Superior temporal gyrus (tissue), 1 donor: ENCODE measurements around the gene ZNF226.
"Not testable (repeated sequence)": the region's sequence is repeated elsewhere in the genome, so short reads cannot be mapped to it uniquely, and the experiment has no call there.

ENCODE experiments used
- DNase-seq: peaks from one replicate; pipeline ENCODE4 v3.0.0-alpha.2; 2016; ENCODE audit errors: extremely low spot score

ZNF226 gene

DNA sequence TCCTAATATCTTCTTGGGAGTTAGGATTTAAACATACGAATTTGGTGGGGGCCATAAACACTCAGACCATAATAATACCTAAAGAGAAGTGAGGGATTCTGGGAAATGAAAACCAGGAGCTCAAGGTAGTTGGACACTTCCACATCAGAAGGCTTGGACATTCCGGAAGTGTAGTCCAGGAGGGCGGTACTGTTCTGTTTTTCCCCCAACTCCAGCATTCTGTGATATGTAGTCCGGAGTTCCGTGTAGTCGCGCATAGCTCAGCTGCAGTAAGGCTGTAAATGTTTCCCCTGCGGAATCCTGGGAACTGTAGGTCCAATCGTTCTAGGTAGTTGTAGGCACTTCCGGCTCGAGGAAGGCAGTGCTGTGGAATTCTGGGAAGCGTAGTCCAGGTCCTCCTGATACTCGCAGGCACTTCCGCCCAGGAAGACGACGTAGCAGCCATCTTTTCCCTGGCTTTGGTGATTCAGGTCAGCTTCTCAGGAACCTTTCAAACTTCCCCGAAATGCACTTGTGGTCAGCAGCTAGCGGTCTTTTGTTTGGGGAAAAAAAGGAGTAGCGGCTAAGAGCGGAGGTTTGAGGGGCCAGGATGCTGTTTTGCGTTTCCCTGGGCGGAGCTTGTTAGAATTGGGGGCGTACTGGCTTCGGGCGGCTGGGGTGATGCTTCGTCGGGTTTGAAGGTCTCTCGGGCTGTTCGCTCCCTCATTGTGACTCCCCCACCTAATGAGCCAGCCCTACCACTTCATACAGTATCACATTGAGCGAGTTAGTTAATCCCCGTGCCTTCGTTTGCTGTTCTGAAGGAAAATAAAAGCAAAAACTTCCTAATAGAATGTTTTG lies at the start of gene ZNF226:
Gene ZNF226, plus strand, starts transcription at position 428 of the 840 bp plus-strand sequence. CDS start 4,981 bp downstream, outside the sequence.
- DNase-seq, result peak; percentile 100

DNA sequence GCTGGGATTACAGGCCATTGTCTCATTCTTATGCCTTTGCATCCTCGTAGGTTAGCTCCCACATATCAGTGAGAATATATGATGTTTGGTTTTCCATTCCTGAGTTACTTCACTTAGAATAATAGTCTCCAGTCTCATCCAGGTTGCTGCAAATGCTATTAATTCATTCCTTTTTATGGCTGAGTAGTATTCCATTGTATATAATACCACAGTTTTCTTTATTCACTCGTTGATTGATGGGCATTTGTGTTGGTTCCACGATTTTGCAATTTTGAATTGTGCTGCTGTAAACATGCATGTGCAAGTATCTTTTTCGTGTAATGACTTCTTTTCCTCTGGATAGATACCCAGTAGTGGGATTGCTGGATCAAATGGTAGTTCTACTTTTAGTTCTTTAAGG lies 43.7 kb upstream of the ZNF226 start:
- DNase-seq, result not testable (repeated sequence)

DNA sequence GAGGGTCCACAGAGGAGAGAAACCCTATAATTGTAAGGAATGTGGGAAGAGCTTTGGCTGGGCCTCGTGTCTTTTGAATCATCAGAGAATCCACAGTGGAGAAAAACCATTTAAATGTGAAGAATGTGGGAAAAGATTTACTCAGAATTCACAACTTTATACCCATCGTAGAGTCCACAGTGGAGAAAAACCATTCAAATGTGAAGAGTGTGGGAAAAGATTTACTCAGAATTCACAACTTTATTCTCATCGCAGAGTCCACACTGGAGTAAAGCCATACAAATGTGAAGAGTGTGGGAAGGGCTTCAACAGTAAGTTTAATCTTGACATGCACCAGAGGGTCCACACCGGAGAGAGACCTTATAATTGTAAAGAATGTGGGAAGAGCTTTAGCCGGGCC lies 32.9 kb upstream of the ZNF226 start:
- no peak for DNase-seq

DNA sequence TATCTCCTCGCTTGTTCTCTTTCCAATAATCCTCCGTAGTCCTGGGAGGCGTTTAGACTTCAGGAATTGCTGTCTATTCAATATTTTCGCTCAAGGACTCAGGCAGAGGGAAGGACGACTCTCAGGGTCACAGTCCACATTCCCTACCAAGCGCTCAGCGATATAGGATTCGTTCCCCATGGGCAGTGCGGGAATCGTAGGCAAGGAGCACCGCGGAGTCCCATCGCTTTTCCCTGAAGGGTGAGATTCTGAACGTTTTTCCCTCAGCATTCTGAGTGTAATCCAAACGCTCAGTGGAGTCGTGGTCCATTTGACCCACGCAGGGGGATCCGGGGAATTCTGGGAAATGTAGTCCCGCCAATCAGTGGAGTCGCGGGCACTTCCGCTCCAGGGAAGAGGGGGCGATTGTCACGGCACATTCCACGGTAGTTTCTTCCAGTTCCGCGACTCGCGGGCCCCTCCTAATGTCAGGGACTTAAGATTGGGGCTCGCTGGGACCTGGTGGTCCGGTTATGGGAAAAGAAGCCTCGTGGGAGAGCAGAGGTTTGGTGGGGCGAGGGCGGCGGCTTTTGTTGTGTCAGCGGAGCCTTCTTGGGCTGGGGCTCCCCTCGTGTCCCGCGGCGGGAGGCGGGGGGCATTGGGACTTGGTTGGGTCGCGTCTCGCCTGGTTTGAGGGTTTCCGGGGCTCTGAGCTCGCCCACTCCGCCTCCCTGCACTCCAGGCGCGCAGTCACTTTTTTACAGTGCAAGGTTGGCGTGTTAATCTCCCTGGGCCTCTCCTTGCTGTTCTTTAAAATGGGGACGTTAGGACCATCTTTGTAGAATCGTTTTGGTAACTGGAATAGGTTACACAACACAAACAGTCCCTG lies 23.5 kb upstream of the ZNF226 start, which contains the start of gene ZNF234:
Gene ZNF234, plus strand, starts transcription at position 364 of the 868 bp plus-strand sequence. CDS start 3,079 bp downstream, outside the sequence.
- peak; percentile 98 for DNase-seq

DNA sequence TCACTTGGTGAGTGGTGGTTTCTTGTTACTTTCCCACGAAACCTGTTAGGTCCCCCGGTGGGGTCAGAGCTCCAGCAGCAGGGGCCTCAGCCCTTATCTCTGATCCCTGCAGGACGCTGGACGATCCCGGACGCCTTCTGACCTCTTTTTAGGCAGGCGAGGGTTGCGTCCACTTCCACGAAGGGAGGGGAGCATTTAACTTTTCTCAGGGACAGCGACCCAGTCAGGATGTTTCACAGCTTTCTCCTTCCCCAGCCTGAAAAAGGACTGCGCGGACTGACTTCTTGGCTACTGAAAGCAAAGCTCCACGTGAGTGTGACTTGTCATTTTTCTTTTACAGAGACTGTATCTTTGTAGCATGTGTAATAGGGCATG lies 22.9 kb upstream of the ZNF226 start:
- DNase-seq, result no peak

DNA sequence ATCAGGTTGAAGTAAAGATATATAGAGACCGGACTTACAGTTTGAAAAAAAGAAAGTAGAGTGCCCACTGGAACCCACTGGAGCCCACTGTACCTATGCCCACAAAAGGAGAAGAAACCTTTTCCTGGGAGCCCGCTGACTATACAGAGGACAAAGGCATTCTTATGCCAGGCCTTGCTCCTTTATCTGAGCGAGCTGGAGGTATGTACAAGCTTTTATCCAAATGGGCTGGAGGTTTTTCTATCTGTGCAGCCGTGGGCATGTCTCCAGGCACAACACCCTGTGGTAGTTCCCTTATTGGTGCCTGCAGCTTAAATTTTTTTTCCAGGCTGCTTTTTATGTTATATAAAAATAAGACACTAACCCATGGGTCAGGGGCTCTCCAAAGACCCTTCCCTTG lies 15.1 kb upstream of the ZNF226 start:
- DNase-seq, result no peak

DNA sequence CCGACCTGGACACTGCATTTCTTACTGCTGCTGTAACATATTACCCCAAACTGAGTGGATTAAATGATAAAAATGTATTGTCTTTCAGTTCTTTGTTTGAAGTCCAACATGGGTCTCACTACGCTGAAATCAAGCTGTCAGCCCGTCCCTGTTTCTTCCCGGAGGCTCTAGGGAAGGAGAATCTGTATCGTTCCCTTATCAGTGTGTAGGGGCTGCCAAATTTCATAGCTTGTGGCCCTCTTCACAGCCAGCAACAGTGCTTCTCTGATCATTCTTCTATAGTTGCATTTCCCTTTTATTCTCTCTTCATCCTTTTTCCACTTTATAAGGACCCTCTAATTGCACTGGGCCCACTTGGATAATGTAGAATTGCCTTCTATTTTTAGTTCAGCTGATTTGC lies 13.4 kb upstream of the ZNF226 start:
- DNase-seq, result no peak

DNA sequence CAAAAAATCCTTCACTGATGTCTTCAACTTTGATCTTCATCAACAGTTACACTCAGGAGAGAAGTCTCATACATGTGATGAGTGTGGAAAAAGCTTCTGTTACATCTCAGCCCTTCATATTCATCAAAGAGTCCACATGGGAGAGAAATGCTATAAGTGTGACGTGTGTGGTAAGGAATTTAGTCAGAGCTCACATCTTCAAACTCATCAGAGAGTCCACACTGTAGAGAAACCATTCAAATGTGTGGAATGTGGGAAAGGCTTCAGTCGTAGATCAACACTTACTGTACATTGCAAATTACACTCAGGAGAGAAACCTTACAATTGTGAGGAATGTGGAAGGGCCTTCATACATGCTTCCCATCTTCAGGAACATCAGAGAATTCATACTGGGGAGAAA lies 8.4 kb upstream of the ZNF226 start:
- no peak for DNase-seq

DNA sequence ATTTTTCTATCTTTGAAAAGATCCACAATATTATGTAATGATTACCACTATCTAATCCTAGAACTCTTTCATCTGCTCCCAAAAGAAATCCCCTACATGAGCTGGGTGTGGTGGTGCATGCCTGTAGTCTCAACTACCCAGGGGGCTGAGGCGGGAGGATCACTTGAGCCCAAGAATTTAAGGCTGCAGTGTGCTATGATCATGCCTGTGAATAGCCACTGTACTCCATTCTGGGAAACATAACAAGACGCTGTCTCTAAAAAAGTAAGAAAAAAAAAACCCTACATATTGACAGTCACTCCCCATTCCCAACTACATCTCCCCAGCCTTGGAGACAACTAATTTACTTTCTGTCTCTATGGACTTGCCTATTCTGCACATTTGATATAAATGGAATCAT lies 1.1 kb upstream of the ZNF226 start:
- DNase-seq, result no peak

DNA sequence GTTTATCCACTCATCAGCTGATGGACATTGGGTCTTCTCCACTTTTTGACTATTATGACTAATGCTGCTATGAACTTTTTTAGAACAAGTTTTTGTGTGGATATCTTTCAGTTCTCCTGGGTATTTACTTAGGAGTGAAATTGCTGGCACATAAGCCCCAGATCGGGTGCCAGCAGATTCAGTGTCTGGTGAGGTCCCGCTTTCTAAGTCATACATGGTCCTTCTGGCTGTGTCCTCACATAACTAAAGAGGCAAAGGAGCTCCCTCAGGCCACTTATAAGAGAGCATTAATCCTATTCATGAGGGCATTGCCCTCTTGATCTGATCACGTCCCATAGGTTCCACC lies 600 bp upstream of the ZNF226 start:
- peak; percentile 8 for DNase-seq

DNA sequence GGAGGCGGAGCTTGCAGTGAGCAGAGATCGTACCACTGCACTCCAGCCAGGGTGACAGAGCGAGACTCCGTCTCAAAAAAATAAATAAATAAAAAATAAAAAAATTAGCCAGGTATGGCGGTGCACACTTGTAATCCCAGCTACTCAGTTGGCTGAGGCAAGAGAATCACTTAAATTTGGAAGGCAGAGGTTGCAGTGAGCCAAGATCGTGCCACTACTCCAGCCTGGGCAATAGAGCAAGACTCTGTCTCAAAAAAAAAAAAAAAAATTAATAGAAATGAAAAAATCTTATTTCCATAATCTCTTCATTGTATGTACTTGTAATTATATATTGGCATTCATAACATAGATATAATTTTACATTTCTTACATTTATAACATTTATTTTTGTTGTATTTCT lies 5.8 kb downstream of the ZNF226 start:
- DNase-seq, result not testable (repeated sequence)

DNA sequence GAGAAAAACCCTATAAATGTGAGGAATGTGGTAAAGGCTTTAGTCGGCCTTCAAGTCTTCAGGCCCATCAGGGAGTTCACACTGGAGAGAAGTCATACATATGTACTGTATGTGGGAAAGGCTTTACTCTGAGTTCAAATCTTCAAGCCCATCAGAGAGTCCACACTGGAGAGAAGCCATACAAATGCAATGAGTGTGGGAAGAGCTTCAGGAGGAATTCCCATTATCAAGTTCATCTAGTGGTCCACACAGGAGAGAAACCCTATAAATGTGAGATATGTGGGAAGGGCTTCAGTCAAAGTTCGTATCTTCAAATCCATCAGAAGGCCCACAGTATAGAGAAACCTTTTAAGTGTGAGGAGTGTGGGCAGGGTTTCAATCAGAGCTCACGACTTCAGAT lies 11.7 kb downstream of the ZNF226 start:
- no peak for DNase-seq

DNA sequence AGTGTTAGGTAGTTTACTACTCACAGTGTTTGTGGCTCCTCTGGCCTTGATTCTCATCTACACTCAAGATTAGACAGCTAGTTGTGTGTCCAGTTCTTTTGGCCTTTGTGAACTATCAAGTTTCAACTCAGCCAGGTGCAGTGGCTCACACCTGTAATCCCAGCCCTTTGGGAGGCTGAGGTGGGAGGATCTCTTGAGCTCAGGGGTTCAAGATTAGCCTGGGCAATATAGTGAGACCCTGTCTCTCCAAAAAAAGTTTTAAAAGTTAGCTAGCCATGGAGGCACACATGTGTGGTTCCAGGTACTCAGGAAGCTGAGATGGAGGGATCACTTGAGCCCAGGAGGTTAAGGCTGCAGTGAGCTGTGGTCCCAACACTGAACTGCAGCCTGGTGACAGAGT lies 16.1 kb downstream of the ZNF226 start:
- DNase-seq, result no peak

DNA sequence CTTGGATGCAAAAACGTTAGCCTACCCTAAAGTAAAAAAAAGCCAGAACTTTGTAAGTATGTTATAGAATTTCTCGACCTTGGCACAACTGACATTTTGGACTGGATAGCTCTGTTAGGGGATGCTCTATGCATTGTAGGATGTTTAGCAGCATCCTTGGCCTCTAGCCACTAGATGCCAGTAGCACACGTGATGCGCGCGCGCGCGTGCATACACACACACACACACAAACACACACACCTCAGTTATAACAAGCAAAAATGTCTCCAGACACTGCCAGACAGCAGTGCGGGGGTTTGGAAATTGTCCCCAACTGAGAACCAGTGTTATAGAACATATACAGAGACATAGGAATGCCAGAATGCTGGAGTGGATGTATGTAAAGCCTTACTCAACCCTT lies 17.2 kb downstream of the ZNF226 start:
- DNase-seq, result no peak

DNA sequence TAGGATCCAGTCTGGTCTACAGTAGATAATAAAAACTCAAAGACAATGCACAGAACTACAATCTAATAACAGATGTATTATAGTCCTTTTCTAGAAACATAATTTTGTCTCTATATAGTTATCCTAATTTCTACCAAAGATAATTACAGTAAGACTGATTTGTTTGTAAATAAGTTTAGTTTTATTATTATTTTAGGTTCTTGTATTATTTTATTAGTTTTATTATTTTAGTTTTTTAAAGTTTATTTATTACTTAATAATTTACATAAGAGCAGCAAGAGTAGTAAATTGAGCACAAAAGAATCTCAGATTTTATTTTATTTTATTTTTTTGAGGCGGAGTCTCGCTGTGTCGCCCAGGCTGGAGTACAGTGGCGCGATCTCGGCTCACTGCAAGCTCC lies 25.1 kb downstream of the ZNF226 start:
- no peak for DNase-seq

DNA sequence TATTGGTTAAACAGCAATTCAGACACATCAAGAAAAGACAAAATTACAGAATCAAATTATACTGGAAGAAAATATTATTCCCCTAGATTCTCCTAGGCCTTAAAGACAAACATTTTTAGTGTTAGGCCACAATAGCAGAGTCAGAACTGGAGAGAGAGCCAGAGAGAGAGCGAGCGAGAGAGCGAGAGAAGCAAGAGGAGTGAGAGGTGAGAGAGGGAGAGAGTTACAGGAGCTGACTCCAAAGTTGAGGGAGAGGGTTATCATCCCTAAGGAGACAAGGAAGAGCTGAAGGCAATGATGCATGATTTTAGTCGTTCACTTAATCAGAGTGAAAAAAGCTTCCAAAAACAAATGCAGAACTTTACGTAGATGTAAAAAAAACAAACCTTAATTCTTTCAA lies 27.2 kb downstream of the ZNF226 start:
- no peak for DNase-seq

DNA sequence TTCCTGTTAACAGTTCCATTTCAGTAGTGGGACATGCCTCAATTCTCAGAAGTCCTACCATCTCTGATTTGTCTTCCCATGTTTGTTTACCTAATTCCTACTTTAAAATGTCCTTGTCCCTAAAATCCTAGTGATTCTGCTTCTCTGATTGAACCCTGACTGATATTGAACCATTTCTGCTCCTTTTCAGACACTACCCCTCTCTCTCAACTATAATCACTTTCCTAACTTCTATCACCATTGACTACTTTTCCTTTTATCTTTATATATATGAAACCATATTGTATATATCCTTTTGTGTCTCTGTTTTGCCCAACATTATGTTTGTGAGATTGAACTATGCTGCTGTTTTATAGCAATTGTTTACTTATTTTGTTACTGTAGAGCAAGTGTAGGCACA lies 31.9 kb downstream of the ZNF226 start:
- no peak for DNase-seq

DNA sequence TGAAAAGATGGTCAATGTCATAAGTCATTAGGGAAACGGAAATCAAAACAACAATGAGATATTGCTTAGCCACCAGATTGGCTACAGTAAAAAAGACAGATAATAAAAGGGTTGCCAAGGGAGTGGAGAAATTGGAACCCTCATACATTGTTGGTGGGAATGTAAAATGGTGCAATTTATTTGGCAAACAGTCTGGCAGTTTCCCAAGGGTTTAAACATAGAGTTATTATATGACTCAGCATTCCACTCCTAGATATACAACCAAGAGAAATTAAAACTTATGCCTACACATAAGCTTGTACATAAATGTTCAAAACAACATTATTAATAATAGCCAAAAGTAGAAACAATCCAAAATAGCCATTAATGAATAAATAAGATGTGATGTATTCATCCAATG lies 37.6 kb downstream of the ZNF226 start:
- no peak for DNase-seq

DNA sequence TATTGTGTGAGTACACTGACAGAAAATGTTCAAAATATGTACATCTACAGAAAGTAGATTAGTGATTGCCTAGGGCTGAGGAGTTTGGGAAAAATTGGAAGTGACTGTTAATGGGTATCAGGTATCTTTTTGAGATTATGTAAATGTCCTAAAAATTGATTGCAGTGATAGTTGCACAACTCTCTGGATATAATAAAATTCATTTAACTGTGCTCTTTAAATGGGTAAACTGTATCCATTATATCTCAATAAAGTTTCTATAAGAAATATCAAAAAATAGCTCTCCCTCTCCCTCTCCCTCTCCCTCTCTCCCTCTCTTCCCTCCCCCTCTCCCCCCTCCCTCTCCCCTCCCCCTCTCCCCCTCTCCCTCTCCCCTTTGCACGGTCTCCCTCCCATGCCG lies 38.1 kb downstream of the ZNF226 start:
- no peak for DNase-seq

DNA sequence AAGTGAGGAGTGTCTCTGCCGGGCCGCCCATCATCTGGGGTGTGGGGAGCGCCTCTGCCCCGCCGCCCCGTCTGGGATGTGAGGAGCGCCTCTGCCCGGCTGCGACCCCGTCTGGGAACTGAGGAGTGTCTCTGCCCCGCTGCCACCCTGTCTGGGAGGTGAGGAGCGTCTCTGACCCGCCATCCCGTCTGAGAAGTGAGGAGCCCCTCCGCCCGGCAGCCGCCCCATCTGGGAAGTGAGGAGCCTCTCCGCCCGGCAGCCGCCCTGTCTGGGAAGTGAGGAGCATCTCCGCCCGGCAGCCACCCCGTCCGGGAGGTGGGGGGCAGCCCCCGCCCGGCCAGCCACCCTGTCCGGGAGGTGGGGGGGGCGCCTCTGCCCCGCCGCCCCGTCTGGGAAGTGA lies 39.0 kb downstream of the ZNF226 start:
- DNase-seq, result not testable (repeated sequence)

DNA sequence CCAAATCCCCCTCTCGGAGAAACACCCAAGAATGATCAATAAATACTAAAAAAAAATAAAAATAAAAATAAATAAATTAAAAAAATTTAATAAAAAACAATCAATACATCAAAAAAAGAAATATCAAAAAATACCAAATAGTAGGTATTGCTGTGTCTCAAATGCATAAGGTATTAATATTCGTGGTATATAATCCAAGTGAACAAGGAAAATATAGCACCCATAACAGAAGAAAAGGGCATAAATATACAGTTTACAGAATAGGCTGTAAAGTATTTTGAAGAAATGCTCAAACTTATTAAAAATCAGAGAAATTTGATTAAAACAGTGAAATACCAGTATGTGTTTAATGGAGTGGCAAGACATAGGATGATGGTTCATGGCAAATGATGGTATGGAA lies 39.9 kb downstream of the ZNF226 start:
- no peak for DNase-seq

DNA sequence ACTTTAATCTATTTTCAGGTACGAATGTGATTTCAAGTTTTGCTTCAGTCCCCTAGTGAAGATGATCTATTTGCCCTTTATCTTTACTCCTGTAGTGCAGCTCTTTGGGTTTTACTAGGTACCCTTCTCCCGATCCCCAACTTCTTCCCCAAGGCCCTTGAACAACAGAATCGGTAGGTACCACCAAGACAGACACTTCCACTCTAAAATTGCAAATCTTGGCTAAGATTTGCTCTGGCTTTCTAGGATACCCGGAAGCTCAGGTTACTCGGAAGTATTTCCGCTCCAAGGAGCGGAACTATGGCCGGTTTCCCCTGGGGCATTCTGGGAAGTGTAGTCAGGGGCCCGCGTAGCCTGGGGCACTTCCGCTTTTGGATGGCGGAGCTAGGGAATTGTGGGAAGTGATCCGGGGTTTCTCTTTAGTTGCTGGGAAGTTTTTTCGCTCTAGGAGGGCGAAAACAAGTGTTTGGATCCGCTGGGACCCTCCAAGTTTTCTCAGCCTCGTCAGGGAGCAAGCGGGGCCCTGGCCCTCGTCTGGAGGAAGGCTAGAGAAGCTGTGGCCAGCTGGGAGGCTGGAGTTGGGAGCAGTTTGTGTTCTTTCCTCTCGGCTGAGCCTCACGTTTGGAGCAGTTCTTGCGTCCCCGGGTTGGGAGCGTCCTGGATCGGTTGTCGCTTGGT lies 42.4 kb downstream of the ZNF226 start:
- peak; percentile 98 for DNase-seq
